Muscle layer of duodenum (tissue), 2 donors: ENCODE results near the gene OPCML.

Experiments used
- H3K27ac ChIP-seq: one replicate; pipeline ENCODE4 v1.7.0; 2013; ENCODE audit warnings: mild to moderate bottlenecking, low read length
- H3K27me3 ChIP-seq: one replicate; pipeline ENCODE4 v1.7.0; 2013; ENCODE audit warnings: low read depth, mild to moderate bottlenecking, control low read depth, low read length
- H3K36me3 ChIP-seq, 2 donors: one replicate each; pipeline ENCODE4 v1.7.0; 2013; ENCODE audit warnings: low read length in 2 of 2, control low read depth in 1 of 2, mild to moderate bottlenecking in 1 of 2; ENCODE audit not compliant: insufficient read depth in 2 of 2, control insufficient read depth in 1 of 2
- H3K4me1 ChIP-seq, 2 donors: one replicate each; pipeline ENCODE4 v1.7.0; 2013; ENCODE audit warnings: low read length in 2 of 2, mild to moderate bottlenecking in 2 of 2, control low read depth in 1 of 2, moderate library complexity in 1 of 2; ENCODE audit not compliant: insufficient read depth in 2 of 2, control insufficient read depth in 1 of 2
- H3K4me3 ChIP-seq, 2 donors: one replicate each; pipeline ENCODE4 v1.7.0; 2013; ENCODE audit warnings: low read length in 2 of 2, low read depth in 1 of 2, mild to moderate bottlenecking in 1 of 2
- H3K9me3 ChIP-seq, 2 donors: one replicate each; pipeline ENCODE4 v1.7.0; 2013; ENCODE audit warnings: low read length in 2 of 2, control low read depth in 1 of 2, mild to moderate bottlenecking in 1 of 2; ENCODE audit not compliant: control insufficient read depth in 1 of 2
- donor health status: healthy.

OPCML gene

GRCh38 chr11:132551016-132551415, 981.3 kb downstream of the OPCML start:
- no peaks in the 10 kb centered on the region for H3K27me3 ChIP-seq
- no peaks in the 10 kb centered on the region for H3K4me1 ChIP-seq
- no peaks in the 10 kb centered on the region for H3K36me3 ChIP-seq
- H3K4me3 ChIP-seq, result no peak overlapping the region
- no peaks in the 10 kb centered on the region for H3K9me3 ChIP-seq
- no peak overlapping the region for H3K27ac ChIP-seq

- Histone ChIP-seq H3K27ac (no peak overlapping the region), H3K9me3 (no peaks in the 10 kb centered on the region), H3K36me3 (no peaks in the 10 kb centered on the region), H3K4me1 (no peaks in the 10 kb centered on the region), H3K4me3 (no peak overlapping the region), H3K27me3 (no peaks in the 10 kb centered on the region)
Measured at GRCh38 chr11:132549561-132549960, 982.7 kb downstream of the OPCML start.

GRCh38 chr11:132549001-132549400, 983.3 kb downstream of the OPCML start:
- no peak overlapping the region for H3K27ac ChIP-seq
- no peaks in the 10 kb centered on the region for H3K36me3 ChIP-seq
- no peaks in the 10 kb centered on the region for H3K4me1 ChIP-seq
- no peak overlapping the region for H3K4me3 ChIP-seq
- no peaks in the 10 kb centered on the region for H3K9me3 ChIP-seq
- H3K27me3 ChIP-seq, result no peaks in the 10 kb centered on the region

- Histone ChIP-seq H3K27me3 (no peaks in the 10 kb centered on the region), H3K36me3 (no peaks in the 10 kb centered on the region), H3K4me3 (no peak overlapping the region), H3K4me1 (no peaks in the 10 kb centered on the region), H3K9me3 (no peaks in the 10 kb centered on the region), H3K27ac (no peak overlapping the region)
Measured at GRCh38 chr11:132544007-132544406, 988.3 kb downstream of the OPCML start.

GRCh38 chr11:132541794-132542193, 990.5 kb downstream of the OPCML start:
- H3K9me3 ChIP-seq, result no peaks in the 10 kb centered on the region
- H3K4me1 ChIP-seq, result no peaks in the 10 kb centered on the region
- H3K4me3 ChIP-seq, result no peak overlapping the region
- H3K27me3 ChIP-seq, result no peaks in the 10 kb centered on the region
- H3K27ac ChIP-seq, result no peak overlapping the region
- no peaks in the 10 kb centered on the region for H3K36me3 ChIP-seq

- no peak overlapping the region for H3K4me3 ChIP-seq
Measured at GRCh38 chr11:132540581-132540980, 991.7 kb downstream of the OPCML start.

GRCh38 chr11:132539590-132540368, 992.5 kb downstream of the OPCML start:
- Histone ChIP-seq H3K27me3 (no peaks in the 10 kb centered on the region), H3K4me3 (no peak overlapping the region), H3K27ac (no peak overlapping the region), H3K9me3 (no peaks in the 10 kb centered on the region), H3K4me1 (no peaks in the 10 kb centered on the region), H3K36me3 (no peaks in the 10 kb centered on the region)

More at GRCh38 chr11:132540581-132540980, 991.7 kb downstream of the OPCML start:
- Histone ChIP-seq H3K4me1 (no peaks in the 10 kb centered on the region), H3K36me3 (no peaks in the 10 kb centered on the region), H3K9me3 (no peaks in the 10 kb centered on the region), H3K27ac (no peak overlapping the region), H3K27me3 (no peaks in the 10 kb centered on the region)

- H3K9me3 ChIP-seq, result no peaks in the 10 kb centered on the region
- no peaks in the 10 kb centered on the region for H3K27me3 ChIP-seq
- H3K27ac ChIP-seq, result no peak overlapping the region
- H3K4me3 ChIP-seq, result no peak overlapping the region
- no peaks in the 10 kb centered on the region for H3K4me1 ChIP-seq
- H3K36me3 ChIP-seq, result no peaks in the 10 kb centered on the region
Measured at GRCh38 chr11:132538642-132539041, 993.7 kb downstream of the OPCML start.

GRCh38 chr11:132535830-132536229, 996.5 kb downstream of the OPCML start:
- no peak overlapping the region for H3K27ac ChIP-seq
- no peaks in the 10 kb centered on the region for H3K36me3 ChIP-seq
- H3K9me3 ChIP-seq, result no peaks in the 10 kb centered on the region
- H3K4me3 ChIP-seq, result no peak overlapping the region
- H3K4me1 ChIP-seq, result no peaks in the 10 kb centered on the region
- H3K27me3 ChIP-seq, result no peaks in the 10 kb centered on the region

GRCh38 chr11:132531921-132532320, 1000.4 kb downstream of the OPCML start:
- no peak overlapping the region for H3K27ac ChIP-seq
- H3K4me1 ChIP-seq, result no peaks in the 10 kb centered on the region
- H3K36me3 ChIP-seq, result no peaks in the 10 kb centered on the region
- H3K27me3 ChIP-seq, result no peaks in the 10 kb centered on the region
- no peak overlapping the region for H3K4me3 ChIP-seq
- no peaks in the 10 kb centered on the region for H3K9me3 ChIP-seq

- H3K4me1 ChIP-seq, result no peaks in the 10 kb centered on the region
- H3K27ac ChIP-seq, result no peak overlapping the region
- H3K9me3 ChIP-seq, result no peaks in the 10 kb centered on the region
- no peaks in the 10 kb centered on the region for H3K27me3 ChIP-seq
- H3K4me3 ChIP-seq, result no peak overlapping the region
- no peaks in the 10 kb centered on the region for H3K36me3 ChIP-seq
Measured at GRCh38 chr11:132528181-132528580, 1004.1 kb downstream of the OPCML start.

GRCh38 chr11:132523929-132524328, 1008.4 kb downstream of the OPCML start:
- Histone ChIP-seq H3K27me3 (no peaks in the 10 kb centered on the region), H3K36me3 (no peaks in the 10 kb centered on the region), H3K4me3 (no peak overlapping the region), H3K4me1 (no peaks in the 10 kb centered on the region), H3K9me3 (no peaks in the 10 kb centered on the region), H3K27ac (no peak overlapping the region)
